HG02763 (cell line): ENCODE measurements around the gene OR52D1.

ENCODE experiments used
- ATAC-seq: cut with Tn5 transposase; IDR thresholded peaks from one replicate; pipeline ENCODE4 v1.9.1; 2021; ENCODE audit warnings: mild to moderate bottlenecking, moderate library complexity; ENCODE audit not compliant: unreplicated experiment

The OR52D1 gene

GRCh38 chr11:5508605-5509004, 20.1 kb downstream of the OR52D1 start:
- no peak for ATAC-seq

- ATAC-seq: no peak
Measured at GRCh38 chr11:5509803-5510202, 21.3 kb downstream of the OR52D1 start, which contains the start of gene UBQLN3. UBQLN3 (minus strand) TSS chr11:5509957; CDS start chr11:5509558, 399 bp downstream.

DNA sequence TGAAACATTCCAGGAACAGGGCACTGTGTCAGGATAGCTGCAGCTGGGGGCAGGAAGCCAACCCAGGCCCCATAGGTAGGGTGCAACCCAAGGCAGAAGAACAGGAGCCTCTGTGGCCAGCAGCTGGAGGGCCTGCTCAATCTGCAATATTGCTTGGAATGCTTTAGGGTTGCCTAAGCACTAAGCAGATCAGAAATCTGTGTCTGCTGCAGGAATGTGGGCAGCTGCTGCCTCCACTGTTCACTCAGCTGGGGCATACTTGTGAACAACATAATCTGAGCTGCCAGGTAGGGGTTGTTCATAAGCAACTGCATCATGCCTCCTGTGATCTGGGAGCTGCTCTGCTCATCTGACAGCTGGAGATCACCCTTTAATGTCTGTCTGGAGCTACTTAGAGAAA, 26.4 kb downstream of the OR52D1 start:
- no peak for ATAC-seq

GRCh38 chr11:5516599-5516998, 28.1 kb downstream of the OR52D1 start, which contains the start of gene UBQLNL:
UBQLNL (minus strand) TSS chr11:5516699; CDS start chr11:5516441, 258 bp downstream.
- no peak for ATAC-seq

GRCh38 chr11:5521540-5521939, 33.1 kb downstream of the OR52D1 start:
- no peak for ATAC-seq

GRCh38 chr11:5522308-5522707, 33.8 kb downstream of the OR52D1 start:
- ATAC-seq: no peak

DNA sequence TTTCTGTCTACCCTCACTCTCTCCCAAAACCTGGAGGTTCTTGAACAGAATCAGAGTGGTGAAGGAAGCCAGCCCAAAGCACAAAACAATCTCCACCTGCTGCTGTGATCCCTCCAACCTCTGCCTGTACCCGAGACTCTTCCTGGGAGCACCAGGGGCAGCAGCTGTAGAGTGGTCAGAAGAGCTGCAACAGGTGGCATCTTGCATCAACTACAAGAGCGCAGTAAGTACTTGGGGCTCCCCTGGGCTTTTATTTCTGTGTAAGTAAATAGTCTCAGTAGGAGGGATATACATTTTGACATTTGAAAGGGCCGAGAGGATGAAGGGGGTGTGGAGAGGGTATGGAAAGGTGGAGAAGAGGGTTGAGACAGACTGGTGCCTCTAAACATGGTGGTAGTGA, 36.3 kb downstream of the OR52D1 start:
- ATAC-seq: no peak

DNA sequence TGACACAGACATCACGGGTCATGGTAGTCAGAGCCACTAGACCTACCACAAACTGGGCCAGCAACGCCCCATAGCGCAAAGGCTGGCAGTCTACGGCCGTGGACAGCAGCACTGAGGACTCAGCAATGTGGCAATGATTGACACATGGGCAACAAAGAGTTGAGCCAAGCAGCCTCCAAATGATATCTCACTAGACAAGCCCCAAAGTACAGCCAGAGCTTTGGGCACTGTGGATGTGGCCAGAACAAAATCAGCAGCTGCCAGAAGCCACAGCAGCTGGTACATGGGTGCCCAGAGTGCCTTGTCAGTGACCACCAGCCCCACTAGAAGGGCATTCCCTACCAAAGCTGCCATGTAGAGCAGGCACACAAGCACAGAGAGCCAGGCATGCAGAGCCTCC, 39.2 kb downstream of the OR52D1 start:
- no peak for ATAC-seq

DNA sequence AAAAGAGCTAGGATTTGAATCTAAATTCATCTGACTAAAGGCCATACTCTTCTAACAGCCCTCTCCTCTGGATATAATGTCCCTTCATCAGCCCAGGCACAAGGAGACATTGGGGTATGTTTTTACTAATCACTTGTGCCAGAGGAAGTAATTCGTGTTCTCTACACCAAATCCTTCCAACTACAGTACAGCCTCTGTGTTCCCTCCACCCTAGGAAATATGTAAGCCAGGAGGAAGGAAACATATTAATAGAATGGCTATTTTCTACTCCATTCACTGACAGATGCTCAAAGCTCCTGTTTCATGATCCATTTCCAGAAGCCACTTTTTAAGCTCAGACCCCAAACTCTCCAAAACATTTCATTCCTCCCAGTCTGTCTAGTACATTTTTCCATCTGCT, 40.0 kb downstream of the OR52D1 start:
- no peak for ATAC-seq

GRCh38 chr11:5531053-5531831, 42.8 kb downstream of the OR52D1 start:
- ATAC-seq: no peak

- no peak for ATAC-seq
Measured at GRCh38 chr11:5534046-5534445, 45.6 kb downstream of the OR52D1 start.

DNA sequence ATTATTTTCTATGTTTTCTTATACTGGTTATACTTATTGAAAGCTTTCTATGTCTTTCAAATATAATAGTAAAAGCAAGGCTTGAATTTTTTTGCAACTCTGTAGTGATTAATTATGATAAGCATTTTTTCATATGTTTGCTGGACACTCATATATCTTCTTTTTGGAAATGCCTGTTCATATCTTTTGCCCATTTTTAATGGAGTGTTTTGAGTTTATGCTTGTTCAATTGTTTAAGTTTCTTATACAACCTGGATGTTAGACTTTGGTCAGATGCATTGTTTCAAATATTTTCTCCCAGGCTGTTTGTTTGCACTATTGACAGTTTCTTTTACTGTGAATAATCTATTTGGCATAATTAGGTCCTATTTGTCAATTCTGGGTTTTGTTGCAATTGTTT, 48.0 kb downstream of the OR52D1 start:
- no peak for ATAC-seq
